IMR-90 (cell line): Measurements from ENCODE around the gene DSCAML1.

Experiments used
- CEBPB ChIP-seq: IDR thresholded peaks from 2 replicates; pipeline ENCODE4 v1.6.1; 2012; ENCODE audit warnings: low read depth, low read length, improper control_type of control experiment
- CHD1 ChIP-seq: IDR thresholded peaks from 2 replicates; pipeline ENCODE4 v1.6.1; 2012; ENCODE audit warnings: low read depth, low read length, improper control_type of control experiment
- MXI1 ChIP-seq: IDR thresholded peaks from 2 replicates; pipeline ENCODE4 v1.6.1; 2012; ENCODE audit warnings: low read depth, mild to moderate bottlenecking, low read length, moderate library complexity, borderline replicate concordance
- NFE2L2 ChIP-seq: fragments of 150-350 bp; IDR thresholded peaks from 2 replicates; pipeline ENCODE4 v1.6.1; 2016; ENCODE audit warnings: low read depth, mild to moderate bottlenecking, low read length
- POLR2A ChIP-seq: IDR thresholded peaks from 2 replicates; pipeline ENCODE4 v1.6.1; 2012; ENCODE audit warnings: mild to moderate bottlenecking, low read depth, low read length
- RAD21 ChIP-seq: IDR thresholded peaks from 2 replicates; pipeline ENCODE4 v1.6.1; 2012; ENCODE audit warnings: low read length, improper control_type of control experiment
- RCOR1 ChIP-seq: IDR thresholded peaks from 2 replicates; pipeline ENCODE4 v1.6.1; 2012; ENCODE audit warnings: mild to moderate bottlenecking, low read length, improper control_type of control experiment; ENCODE audit not compliant: insufficient replicate concordance
- RFX5 ChIP-seq: IDR thresholded peaks from 2 replicates; pipeline ENCODE4 v1.8.0; 2012; ENCODE audit warnings: low read depth, mild to moderate bottlenecking, low read length, moderate library complexity
- TF ChIP-seq, protein P1 (sequence below): conservative IDR thresholded peaks from 2 replicates; pipeline ENCODE4 v1.5.1; 2012; ENCODE audit warnings: mild to moderate bottlenecking, low read depth, low read length, improper control_type of control experiment
- TF ChIP-seq, protein P2 (sequence below): fragments of 150-350 bp; IDR thresholded peaks from 2 replicates; pipeline ENCODE4 v1.6.1; 2016; ENCODE audit warnings: low read depth, mild to moderate bottlenecking, low read length, moderate library complexity, borderline replicate concordance

DNA sequence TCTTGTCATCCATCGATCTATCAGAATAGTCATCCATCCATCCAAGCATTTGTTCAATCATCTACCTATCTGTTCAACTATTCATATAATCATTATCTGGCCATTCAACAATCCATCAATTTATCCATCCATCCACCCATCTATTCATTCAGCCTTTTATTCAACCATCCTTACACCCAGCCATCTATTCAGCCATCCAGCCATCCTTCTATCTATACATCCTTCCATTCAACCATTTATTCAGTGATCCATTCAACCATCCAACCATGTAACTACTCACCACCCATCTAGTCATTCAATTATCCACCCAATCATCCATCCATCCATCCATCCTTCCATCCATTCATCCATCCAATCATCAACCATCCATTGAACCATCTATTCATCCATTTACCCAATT, 362.5 kb downstream of the DSCAML1 start:
- TF ChIP-seq, protein P1, sequence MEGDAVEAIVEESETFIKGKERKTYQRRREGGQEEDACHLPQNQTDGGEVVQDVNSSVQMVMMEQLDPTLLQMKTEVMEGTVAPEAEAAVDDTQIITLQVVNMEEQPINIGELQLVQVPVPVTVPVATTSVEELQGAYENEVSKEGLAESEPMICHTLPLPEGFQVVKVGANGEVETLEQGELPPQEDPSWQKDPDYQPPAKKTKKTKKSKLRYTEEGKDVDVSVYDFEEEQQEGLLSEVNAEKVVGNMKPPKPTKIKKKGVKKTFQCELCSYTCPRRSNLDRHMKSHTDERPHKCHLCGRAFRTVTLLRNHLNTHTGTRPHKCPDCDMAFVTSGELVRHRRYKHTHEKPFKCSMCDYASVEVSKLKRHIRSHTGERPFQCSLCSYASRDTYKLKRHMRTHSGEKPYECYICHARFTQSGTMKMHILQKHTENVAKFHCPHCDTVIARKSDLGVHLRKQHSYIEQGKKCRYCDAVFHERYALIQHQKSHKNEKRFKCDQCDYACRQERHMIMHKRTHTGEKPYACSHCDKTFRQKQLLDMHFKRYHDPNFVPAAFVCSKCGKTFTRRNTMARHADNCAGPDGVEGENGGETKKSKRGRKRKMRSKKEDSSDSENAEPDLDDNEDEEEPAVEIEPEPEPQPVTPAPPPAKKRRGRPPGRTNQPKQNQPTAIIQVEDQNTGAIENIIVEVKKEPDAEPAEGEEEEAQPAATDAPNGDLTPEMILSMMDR, result no peak
- TF ChIP-seq NFE2L2 (no peak), RCOR1 (no peak), RFX5 (no peak), MXI1 (no peak), POLR2A (no peak), CEBPB (no peak), CHD1 (no peak), RAD21 (no peak)
- TF ChIP-seq, protein P2, sequence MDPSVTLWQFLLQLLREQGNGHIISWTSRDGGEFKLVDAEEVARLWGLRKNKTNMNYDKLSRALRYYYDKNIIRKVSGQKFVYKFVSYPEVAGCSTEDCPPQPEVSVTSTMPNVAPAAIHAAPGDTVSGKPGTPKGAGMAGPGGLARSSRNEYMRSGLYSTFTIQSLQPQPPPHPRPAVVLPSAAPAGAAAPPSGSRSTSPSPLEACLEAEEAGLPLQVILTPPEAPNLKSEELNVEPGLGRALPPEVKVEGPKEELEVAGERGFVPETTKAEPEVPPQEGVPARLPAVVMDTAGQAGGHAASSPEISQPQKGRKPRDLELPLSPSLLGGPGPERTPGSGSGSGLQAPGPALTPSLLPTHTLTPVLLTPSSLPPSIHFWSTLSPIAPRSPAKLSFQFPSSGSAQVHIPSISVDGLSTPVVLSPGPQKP, result no peak
